MCF 10A (cell line): ENCODE results near the gene DBN1. TPM values are rescaled to one million over a fixed set of nuclear protein-coding genes. Genes with fewer than 3 reads are reported as not detected.
"Not testable (repeated sequence)": the region's sequence is repeated elsewhere in the genome, so short reads cannot be mapped to it uniquely, and the experiment has no call there.

Source experiments
- BruUV-seq: library from RNA; stranded (reverse); fragments of 400-500 nt; replicated peaks from 2 replicates; lab custom pipeline; 2021; lab: Mats Ljungman, UMichigan
- CTCF ChIA-PET: fragments of 300-600 bp; sonication (Branson Sonifier 250); formaldehyde crosslinking; extraction: SDS; loops from one replicate; lab custom pipeline; 2021; ENCODE audit warnings: antibody characterized with exemption, inconsistent platforms; lab: Yijun Ruan, JAX
- POLR2A ChIA-PET: fragments of 300-600, 350-650 bp; sonication (Branson Sonifier 250); formaldehyde crosslinking; extraction: SDS; loops from one replicate; lab custom pipeline; 2020; ENCODE audit warnings: antibody characterized with exemption, inconsistent platforms; lab: Yijun Ruan, JAX
- DNase-seq: peaks from one replicate; pipeline ENCODE4 v3.0.0-alpha.2; 2018; ENCODE audit not compliant: unreplicated experiment
- H3K27ac Mint-ChIP-seq: one replicate; pipeline ENCODE4 v1.8.0; 2022; ENCODE audit warnings: mild to moderate bottlenecking, low read depth, mixed read lengths; ENCODE audit not compliant: unreplicated experiment
- H3K27me3 Mint-ChIP-seq: one replicate; pipeline ENCODE4 v1.8.0; 2022; ENCODE audit warnings: mixed read lengths; ENCODE audit not compliant: insufficient read depth, unreplicated experiment
- H3K36me3 Mint-ChIP-seq: one replicate; pipeline ENCODE4 v1.8.0; 2022; ENCODE audit warnings: mild to moderate bottlenecking, moderate library complexity, mixed read lengths; ENCODE audit not compliant: insufficient read depth, unreplicated experiment
- H3K4me1 Mint-ChIP-seq: one replicate; pipeline ENCODE4 v1.8.0; 2022; ENCODE audit warnings: mixed read lengths; ENCODE audit not compliant: insufficient read depth, unreplicated experiment
- H3K4me3 Mint-ChIP-seq: one replicate; pipeline ENCODE4 v1.8.0; 2022; ENCODE audit warnings: mild to moderate bottlenecking, moderate library complexity, mixed read lengths; ENCODE audit not compliant: unreplicated experiment
- H3K9me3 Mint-ChIP-seq: one replicate; pipeline ENCODE4 v1.8.0; 2022; ENCODE audit warnings: mixed read lengths; ENCODE audit not compliant: unreplicated experiment
- intact Hi-C: fragments of 100-400 bp; cut with micrococcal nuclease; formaldehyde crosslinking; loops from 2 replicates; pipeline ENCODE4 v1.14.1; 2022
- total RNA-seq: library from RNA; stranded (reverse); gene quantifications from 2 replicates; pipeline ENCODE4 v1.2.3, GENCODE V29; 2022
- TF ChIP-seq, protein P1 (sequence below): fragments of 200-600 bp; IDR thresholded peaks from one replicate; pipeline ENCODE4 v1.8.0; 2022; ENCODE audit warnings: antibody characterized with exemption, mild to moderate bottlenecking; ENCODE audit not compliant: unreplicated experiment

DBN1 gene
- total RNA-seq, 1 experiment from 2014 or later: 165 TPM

GRCh38 chr5:177419046-177419445 is 54.4 kb downstream of the DBN1 start:
- Mint-ChIP-seq H3K9me3 (no peaks in the 10 kb centered on the region), H3K36me3 (no peaks in the 10 kb centered on the region), H3K27me3 (no peaks in the 10 kb centered on the region), H3K4me1 (no peaks in the 10 kb centered on the region), H3K27ac (no peak overlapping the region), H3K4me3 (no peak overlapping the region)
- intact Hi-C loops: no loop called here
- POLR2A ChIA-PET: interaction anchor here (0.7 to 7.6 kb wide), 2 partner anchors 15 to 28 kb away, joined by 4 to 36 read pairs; no protein-coding TSS in a partner anchor
- TF ChIP-seq, protein P1, sequence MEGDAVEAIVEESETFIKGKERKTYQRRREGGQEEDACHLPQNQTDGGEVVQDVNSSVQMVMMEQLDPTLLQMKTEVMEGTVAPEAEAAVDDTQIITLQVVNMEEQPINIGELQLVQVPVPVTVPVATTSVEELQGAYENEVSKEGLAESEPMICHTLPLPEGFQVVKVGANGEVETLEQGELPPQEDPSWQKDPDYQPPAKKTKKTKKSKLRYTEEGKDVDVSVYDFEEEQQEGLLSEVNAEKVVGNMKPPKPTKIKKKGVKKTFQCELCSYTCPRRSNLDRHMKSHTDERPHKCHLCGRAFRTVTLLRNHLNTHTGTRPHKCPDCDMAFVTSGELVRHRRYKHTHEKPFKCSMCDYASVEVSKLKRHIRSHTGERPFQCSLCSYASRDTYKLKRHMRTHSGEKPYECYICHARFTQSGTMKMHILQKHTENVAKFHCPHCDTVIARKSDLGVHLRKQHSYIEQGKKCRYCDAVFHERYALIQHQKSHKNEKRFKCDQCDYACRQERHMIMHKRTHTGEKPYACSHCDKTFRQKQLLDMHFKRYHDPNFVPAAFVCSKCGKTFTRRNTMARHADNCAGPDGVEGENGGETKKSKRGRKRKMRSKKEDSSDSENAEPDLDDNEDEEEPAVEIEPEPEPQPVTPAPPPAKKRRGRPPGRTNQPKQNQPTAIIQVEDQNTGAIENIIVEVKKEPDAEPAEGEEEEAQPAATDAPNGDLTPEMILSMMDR: no peak
- DNase-seq: peak; percentile 63
- CTCF ChIA-PET: interaction anchor here (0.6 to 14.3 kb wide), 2 partner anchors 13 to 51 kb away, joined by 3 to 134 read pairs; partner anchors contain the start of gene F12
- no TSS peak for BruUV-seq

GRCh38 chr5:177417081-177417480 is 56.4 kb downstream of the DBN1 start:
- H3K4me3 Mint-ChIP-seq, H3K9me3 Mint-ChIP-seq, H3K27me3 Mint-ChIP-seq, intact Hi-C loops, H3K4me1 Mint-ChIP-seq, H3K36me3 Mint-ChIP-seq, BruUV-seq, DNase-seq, H3K27ac Mint-ChIP-seq: not testable (repeated sequence)
- ChIA-PET POLR2A (interaction anchor here (0.7 to 7.6 kb wide), 3 partner anchors 9 to 880 kb away, joined by 4 to 36 read pairs (median 11); partner anchors contain the start of gene GRK6), CTCF (interaction anchor here (0.7 to 3.6 kb wide), 6 partner anchors 9 to 107 kb away, joined by 3 to 37 read pairs (median 4); no protein-coding TSS in a partner anchor)

GRCh38 chr5:177414481-177414880 is 59.0 kb downstream of the DBN1 start:
- no peak for DNase-seq
- Mint-ChIP-seq H3K9me3 (no peaks in the 10 kb centered on the region), H3K4me3 (no peak overlapping the region), H3K36me3 (peaks cover 8% of the 10 kb centered on the region), H3K4me1 (no peaks in the 10 kb centered on the region), H3K27me3 (no peaks in the 10 kb centered on the region), H3K27ac (no peak overlapping the region)
- no TSS peak for BruUV-seq
- intact Hi-C loops: no loop called here
- TF ChIP-seq, protein P1: no peak
- ChIA-PET CTCF (interaction anchor here (0.7 to 3.6 kb wide), 7 partner anchors 10 to 757 kb away, joined by 3 to 37 read pairs (median 5); no protein-coding TSS in a partner anchor), POLR2A (interaction anchor here (0.9 to 7.6 kb wide), 4 partner anchors 11 to 40 kb away, joined by 3 to 36 read pairs (median 12); partner anchors contain the start of gene GRK6)

GRCh38 chr5:177412603-177413233 is 60.7 kb downstream of the DBN1 start:
- no peaks in the 10 kb centered on the region for H3K27me3 Mint-ChIP-seq
- POLR2A ChIA-PET: interaction anchor here (0.7 to 7.6 kb wide), 3 partner anchors 9 to 104 kb away, joined by 3 to 36 read pairs (median 20); partner anchors contain the start of genes DDX41 and GRK6
- no peak overlapping the region for H3K4me3 Mint-ChIP-seq
- CTCF ChIA-PET: interaction anchor here (1.4 to 2.4 kb wide), 2 partner anchors 9 to 22 kb away, joined by 3 to 10 read pairs; no protein-coding TSS in a partner anchor
- BruUV-seq: no TSS peak
- no peaks in the 10 kb centered on the region for H3K4me1 Mint-ChIP-seq
- DNase-seq: no peak
- intact Hi-C loops: no loop called here
- no peak overlapping the region for H3K27ac Mint-ChIP-seq
- peaks cover 8% of the 10 kb centered on the region for H3K36me3 Mint-ChIP-seq
- H3K9me3 Mint-ChIP-seq: no peaks in the 10 kb centered on the region
- TF ChIP-seq, protein P1: no peak
